LNCaP clone FGC (cell line): ENCODE data around the gene OTOS.

Experiments
- DNase-seq: peaks from one replicate; pipeline ENCODE4 v3.0.0-alpha.2; 2011; ENCODE audit warnings: low read depth
- H3K4me3 ChIP-seq: 2 replicates; pipeline ENCODE4 v1.5.1; 2011; ENCODE audit warnings: mild to moderate bottlenecking, low read depth, low read length, control low read depth
- TF ChIP-seq, protein P1 (sequence below): IDR thresholded peaks from 2 replicates; pipeline ENCODE4 v1.5.1; 2012; ENCODE audit warnings: mild to moderate bottlenecking; ENCODE audit not compliant: control insufficient read depth, insufficient read depth; ENCODE audit errors: extremely low read depth

Gene OTOS

DNA sequence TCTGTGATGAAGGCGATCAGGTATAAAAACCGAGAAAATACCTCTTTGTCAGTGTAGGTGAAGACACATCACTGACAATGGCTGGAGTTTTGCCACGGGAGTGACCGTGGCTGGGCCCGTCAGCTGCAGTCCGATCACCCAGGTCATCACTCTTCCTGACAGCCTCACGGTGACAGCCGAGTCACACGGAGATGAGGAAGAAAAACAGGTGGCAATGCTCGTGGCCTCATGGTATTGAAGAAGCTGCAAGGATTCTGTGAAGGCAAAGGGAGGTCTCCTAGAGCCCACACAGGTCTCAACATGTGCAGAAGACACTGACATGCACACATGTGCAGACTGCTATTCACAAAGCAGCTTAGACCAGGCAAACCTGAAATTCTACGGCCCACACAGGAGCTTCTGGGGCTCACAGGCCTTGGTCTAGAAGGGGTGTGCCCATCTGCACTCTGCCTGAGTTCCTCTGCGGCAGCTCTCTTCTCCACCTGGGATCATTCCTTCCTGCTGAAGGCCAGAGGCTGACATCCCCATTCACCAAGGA is 11.8 kb downstream of the OTOS start:
- H3K4me3 ChIP-seq: no peak overlapping the region
- TF ChIP-seq, protein P1, sequence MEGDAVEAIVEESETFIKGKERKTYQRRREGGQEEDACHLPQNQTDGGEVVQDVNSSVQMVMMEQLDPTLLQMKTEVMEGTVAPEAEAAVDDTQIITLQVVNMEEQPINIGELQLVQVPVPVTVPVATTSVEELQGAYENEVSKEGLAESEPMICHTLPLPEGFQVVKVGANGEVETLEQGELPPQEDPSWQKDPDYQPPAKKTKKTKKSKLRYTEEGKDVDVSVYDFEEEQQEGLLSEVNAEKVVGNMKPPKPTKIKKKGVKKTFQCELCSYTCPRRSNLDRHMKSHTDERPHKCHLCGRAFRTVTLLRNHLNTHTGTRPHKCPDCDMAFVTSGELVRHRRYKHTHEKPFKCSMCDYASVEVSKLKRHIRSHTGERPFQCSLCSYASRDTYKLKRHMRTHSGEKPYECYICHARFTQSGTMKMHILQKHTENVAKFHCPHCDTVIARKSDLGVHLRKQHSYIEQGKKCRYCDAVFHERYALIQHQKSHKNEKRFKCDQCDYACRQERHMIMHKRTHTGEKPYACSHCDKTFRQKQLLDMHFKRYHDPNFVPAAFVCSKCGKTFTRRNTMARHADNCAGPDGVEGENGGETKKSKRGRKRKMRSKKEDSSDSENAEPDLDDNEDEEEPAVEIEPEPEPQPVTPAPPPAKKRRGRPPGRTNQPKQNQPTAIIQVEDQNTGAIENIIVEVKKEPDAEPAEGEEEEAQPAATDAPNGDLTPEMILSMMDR: no peak
- DNase-seq: no peak

- TF ChIP-seq, protein P1: no peak
- DNase-seq: no peak
- no peak overlapping the region for H3K4me3 ChIP-seq
Measured at GRCh38 chr2:240127911-240128607, 12.4 kb downstream of the OTOS start.

- DNase-seq: no peak
- H3K4me3 ChIP-seq: no peak overlapping the region
- TF ChIP-seq, protein P1: no peak
Measured at GRCh38 chr2:240127191-240127750, 13.2 kb downstream of the OTOS start.

GRCh38 chr2:240126731-240127130 is 13.7 kb downstream of the OTOS start:
- TF ChIP-seq, protein P1: no peak
- DNase-seq: no peak
- no peak overlapping the region for H3K4me3 ChIP-seq

DNA sequence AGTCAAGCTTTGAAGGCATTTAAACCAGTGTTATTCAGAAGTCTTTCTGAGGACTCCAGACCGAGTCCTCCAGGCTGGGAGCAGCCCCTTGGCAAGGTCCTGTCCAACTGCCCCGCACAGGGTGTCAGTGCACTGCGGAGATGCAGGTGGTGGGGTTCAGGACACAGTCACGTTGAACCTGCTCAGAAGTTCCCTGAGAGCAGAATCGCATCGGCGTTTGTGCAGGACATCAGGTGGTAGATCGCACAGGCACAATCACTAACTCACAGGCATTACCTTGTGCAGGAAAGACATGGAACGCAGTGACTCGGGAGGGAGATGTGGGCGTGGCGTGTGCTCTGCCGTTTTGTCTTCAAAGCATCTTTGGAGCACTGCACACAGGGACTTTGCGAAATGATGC is 14.7 kb downstream of the OTOS start:
- TF ChIP-seq, protein P1: no peak
- DNase-seq: no peak
- no peak overlapping the region for H3K4me3 ChIP-seq

DNA sequence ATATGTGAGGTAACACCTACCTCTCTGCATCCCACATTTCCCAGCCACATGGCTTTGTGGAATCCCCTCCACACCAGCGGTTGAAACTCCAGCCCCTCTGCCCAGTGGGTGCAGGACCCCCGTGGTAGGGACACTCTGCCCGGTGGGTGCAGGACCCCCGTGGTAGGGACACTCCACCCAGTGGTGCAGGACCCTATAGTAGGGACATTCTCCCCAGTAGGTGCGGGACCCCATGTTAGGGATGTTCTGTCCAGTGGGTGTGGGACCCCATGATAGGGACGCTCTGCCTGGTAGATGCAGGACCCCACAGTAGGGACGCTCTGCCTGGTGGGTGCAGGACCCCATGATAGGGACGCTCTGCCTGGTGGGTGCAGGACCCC is 15.8 kb downstream of the OTOS start:
- no peak for DNase-seq
- no peak overlapping the region for H3K4me3 ChIP-seq
- TF ChIP-seq, protein P1: no peak
